HL-60/S4 treated with retinoic acid at 250 ng/mL for 4 days and 3 days (cell line): ENCODE data around the gene CCNF.

Source experiments
- in situ Hi-C: fragments of 300-500 bp; cut with MboI; formaldehyde crosslinking; loops from 2 replicates; pipeline ENCODE4 v1.7.0; 2022; ENCODE audit warnings: low sequenced_read_pairs

Gene CCNF

GRCh38 chr16:2470603-2471015 is 41.4 kb downstream of the CCNF start:
- in situ Hi-C loops, result no loop called here

GRCh38 chr16:2471016-2471652 is 41.9 kb downstream of the CCNF start, which contains the start of gene NTN3:
Gene NTN3, plus strand, starts transcription at chr16:2471297. Its CDS starts 405 bp downstream, at chr16:2471702.
- in situ Hi-C loops, result no loop called here

- in situ Hi-C loops, result no loop called here
These were observed 42.6 kb downstream of the CCNF start for GRCh38 chr16:2471653-2472487.

GRCh38 chr16:2472488-2472864 is 43.2 kb downstream of the CCNF start:
- in situ Hi-C loops, result no loop called here

GRCh38 chr16:2472885-2473445 is 43.7 kb downstream of the CCNF start:
- in situ Hi-C loops, result no loop called here

GRCh38 chr16:2473446-2473926 is 44.2 kb downstream of the CCNF start:
- in situ Hi-C loops, result no loop called here

GRCh38 chr16:2473999-2474876 is 45.0 kb downstream of the CCNF start:
- in situ Hi-C loops, result no loop called here

- in situ Hi-C loops, result loop anchor here (25.0 kb wide), 1 partner anchor 463 kb away; the partner anchor contains the start of genes NPW and ZNF598
These were observed 45.7 kb downstream of the CCNF start, which contains the start of gene TBC1D24 for GRCh38 chr16:2474877-2475412. Gene TBC1D24, plus strand, starts transcription at chr16:2475127. Its CDS starts 21,022 bp downstream, at chr16:2496149.

GRCh38 chr16:2475413-2476344 is 46.4 kb downstream of the CCNF start:
- in situ Hi-C loops, result loop anchor here (25.0 kb wide), 1 partner anchor 463 kb away; the partner anchor contains the start of genes NPW and ZNF598

- in situ Hi-C loops, result loop anchor here (25.0 kb wide), 1 partner anchor 464 kb away; the partner anchor contains the start of genes NPW and ZNF598
These were observed 47.1 kb downstream of the CCNF start for GRCh38 chr16:2476345-2476720.

GRCh38 chr16:2476741-2477140 is 47.5 kb downstream of the CCNF start:
- in situ Hi-C loops, result loop anchor here (25.0 kb wide), 1 partner anchor 464 kb away; the partner anchor contains the start of genes NPW and ZNF598

GRCh38 chr16:2477327-2477726 is 48.1 kb downstream of the CCNF start:
- in situ Hi-C loops, result loop anchor here (25.0 kb wide), 1 partner anchor 465 kb away; the partner anchor contains the start of genes NPW and ZNF598

- in situ Hi-C loops, result loop anchor here (25.0 kb wide), 1 partner anchor 466 kb away; the partner anchor contains the start of genes NPW and ZNF598
These were observed 49.0 kb downstream of the CCNF start for GRCh38 chr16:2478279-2478678.

GRCh38 chr16:2479996-2480395 is 50.7 kb downstream of the CCNF start:
- in situ Hi-C loops, result loop anchor here (10.0 to 25.0 kb wide), 2 partner anchors 55 to 468 kb away; partner anchors contain the start of genes CCNF, NPW and ZNF598

- in situ Hi-C loops, result loop anchor here (10.0 to 25.0 kb wide), 2 partner anchors 56 to 469 kb away; partner anchors contain the start of genes CCNF, NPW and ZNF598
These were observed 51.7 kb downstream of the CCNF start for GRCh38 chr16:2480948-2481347.

GRCh38 chr16:2481676-2482075 is 52.4 kb downstream of the CCNF start:
- in situ Hi-C loops, result loop anchor here (10.0 to 25.0 kb wide), 2 partner anchors 57 to 469 kb away; partner anchors contain the start of genes CCNF, NPW and ZNF598

GRCh38 chr16:2482249-2482648 is 53.0 kb downstream of the CCNF start:
- in situ Hi-C loops, result loop anchor here (10.0 to 25.0 kb wide), 2 partner anchors 57 to 470 kb away; partner anchors contain the start of genes CCNF, NPW and ZNF598
